Mucosa of gallbladder (tissue), 1 donor: ENCODE results near the gene SCPEP1. TPM values are rescaled to one million over a fixed set of nuclear protein-coding genes. Genes with fewer than 3 reads are reported as not detected.

Experiments used
- DNase-seq: peaks from one replicate; pipeline ENCODE4 v3.0.0-alpha.2; 2020; ENCODE audit warnings: low spot score
- total RNA-seq: library from RNA; stranded (reverse); gene quantifications from one replicate; pipeline ENCODE4 v1.2.1, GENCODE V29; 2021
- donor health status: DM: no; HTN: no; CAD: no.

Gene SCPEP1
- total RNA-seq, 1 donor from 2014 or later = 77.0 TPM

DNA sequence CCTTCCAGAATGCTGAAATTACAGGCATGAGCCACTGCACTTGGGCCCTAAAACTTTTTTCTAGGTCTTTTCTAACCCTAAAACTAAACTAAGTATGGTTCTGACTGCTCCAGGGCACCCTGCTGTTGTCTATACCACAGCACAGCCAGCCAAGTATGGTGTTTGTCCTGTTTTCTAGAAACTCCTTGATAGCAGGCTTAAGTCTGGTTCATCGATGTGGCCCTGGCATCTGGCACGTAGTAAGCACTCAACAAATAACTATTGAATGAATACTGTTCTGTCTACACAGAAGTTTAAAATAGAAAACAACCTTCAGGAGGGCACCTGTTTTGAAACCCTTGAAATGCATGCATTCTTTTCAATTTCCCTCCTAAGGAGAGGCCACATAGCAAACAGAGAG lies 62.6 kb downstream of the SCPEP1 start:
- no peak for DNase-seq

DNA sequence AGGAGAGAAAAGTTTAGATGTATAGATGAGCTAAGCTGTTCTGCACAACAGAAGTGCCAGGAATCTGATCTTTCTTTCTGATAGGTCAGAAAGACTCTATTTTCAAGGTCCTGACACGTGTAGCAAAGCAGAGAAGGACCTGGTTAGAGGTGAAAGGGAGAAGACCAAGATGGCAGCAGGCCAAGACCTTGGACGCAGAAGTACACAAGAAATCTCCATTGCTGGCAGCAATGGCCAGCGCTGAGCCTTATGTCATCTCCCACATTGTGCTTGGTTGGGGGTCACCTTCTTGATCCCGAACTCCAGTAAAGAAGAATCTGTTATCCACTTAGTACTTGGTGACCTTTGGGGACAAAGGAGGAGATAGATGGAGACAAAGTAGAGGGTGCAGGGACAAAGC lies 65.3 kb downstream of the SCPEP1 start:
- DNase-seq = no peak

GRCh38 chr17:57044976-57045867 lies 67.3 kb downstream of the SCPEP1 start:
- DNase-seq = no peak

DNA sequence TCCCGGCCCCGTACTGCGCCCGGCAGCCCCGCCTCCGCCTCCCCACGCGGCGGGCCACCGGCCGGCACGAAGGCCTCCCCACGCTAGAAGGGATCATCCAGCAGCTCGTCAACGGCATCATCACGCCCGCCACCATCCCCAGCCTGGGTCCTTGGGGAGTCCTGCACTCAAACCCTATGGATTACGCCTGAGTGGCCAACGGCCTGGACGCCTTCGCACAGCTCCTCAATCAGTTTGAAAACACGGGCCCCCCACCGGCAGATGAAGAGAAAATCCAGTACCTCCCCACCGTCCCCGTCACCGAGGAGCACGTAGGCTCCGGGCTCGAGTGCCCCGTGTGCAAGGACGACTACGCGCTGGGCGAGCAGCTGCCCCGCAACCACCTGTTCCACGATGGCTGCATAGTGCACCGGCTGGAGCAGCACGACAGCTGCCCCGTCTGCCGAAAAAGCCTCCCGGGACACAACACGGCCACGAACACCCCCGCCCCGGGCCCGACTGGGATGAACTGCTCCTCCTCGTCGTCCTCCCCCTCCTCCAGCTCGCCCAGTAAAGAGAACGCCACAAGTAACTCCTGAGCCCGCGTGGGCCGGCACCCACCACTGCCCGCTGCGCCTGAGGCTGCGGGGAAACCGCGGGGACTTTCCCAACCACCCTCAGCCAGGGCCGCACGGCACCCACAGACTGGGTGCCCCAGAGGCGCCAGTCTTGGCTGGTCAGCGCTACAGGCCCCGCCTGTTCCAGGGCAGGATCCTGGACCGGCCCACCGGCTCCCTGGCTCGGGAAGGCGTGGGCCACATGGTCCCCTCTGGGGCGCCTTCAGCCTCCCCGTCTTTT lies 68.2 kb downstream of the SCPEP1 start:
- no peak for DNase-seq

GRCh38 chr17:57046749-57047148 lies 68.8 kb downstream of the SCPEP1 start:
- no peak for DNase-seq

DNA sequence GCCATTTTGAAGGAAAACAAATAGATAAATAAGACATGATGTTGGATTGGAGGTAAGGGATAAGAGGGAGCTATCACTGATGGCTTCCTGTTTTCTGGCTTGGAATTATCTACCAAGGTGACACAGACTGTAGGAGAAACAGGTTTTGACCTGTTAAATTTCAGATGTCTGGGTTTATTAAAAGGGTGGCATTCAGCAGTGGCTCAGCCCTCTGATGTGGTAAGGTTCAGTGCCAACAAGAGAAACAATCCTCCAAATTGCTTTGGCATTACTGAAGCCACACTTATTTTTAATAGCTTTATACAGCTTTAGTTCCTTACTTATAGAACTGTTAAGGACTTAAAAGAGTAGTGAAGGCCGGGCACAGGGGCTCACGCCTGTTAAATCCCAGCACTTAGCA lies 70.2 kb downstream of the SCPEP1 start:
- DNase-seq = no peak

GRCh38 chr17:57050306-57050705 lies 72.4 kb downstream of the SCPEP1 start:
- DNase-seq = no peak

DNA sequence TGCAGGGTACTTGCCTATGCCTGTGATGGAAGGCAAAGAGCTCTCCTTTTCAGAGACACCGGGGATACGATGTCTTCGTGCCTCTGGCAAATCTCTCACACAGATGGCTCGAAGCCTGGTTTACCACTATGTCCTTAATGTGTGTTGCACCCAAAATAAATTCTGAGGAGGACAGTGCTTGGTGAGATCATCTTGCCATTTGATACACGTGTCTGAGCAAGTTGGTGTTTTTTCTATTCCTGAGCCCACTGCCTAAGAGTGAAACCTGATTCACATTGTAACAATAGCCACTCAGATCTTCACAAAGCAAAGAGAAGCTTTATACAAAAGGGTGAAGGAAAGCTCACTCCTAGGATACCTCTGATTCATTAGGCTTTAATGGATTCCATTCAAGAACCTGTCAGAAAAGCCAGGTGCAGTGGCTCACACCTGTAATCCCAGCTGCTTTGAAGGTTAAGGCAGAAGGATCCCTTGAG lies 74.0 kb downstream of the SCPEP1 start:
- no peak for DNase-seq

Other genes starting within 250 kb of the SCPEP1 start
- gene C17orf67, start 144.2 kb upstream of the SCPEP1 start, total RNA-seq = 5.1 TPM
- 23.0 TPM for gene DGKE, start 144.0 kb upstream of the SCPEP1 start, total RNA-seq
- 94.4 TPM for gene TRIM25, start 64.1 kb upstream of the SCPEP1 start, total RNA-seq
- 12.5 TPM for gene COIL, start 17.1 kb upstream of the SCPEP1 start, total RNA-seq
- 67.5 TPM for gene AKAP1, start 107.1 kb downstream of the SCPEP1 start, total RNA-seq